GM19397 (cell line): Measurements from ENCODE around the gene BCAM.

Experiments
- ATAC-seq: cut with Tn5 transposase; IDR thresholded peaks from one replicate; pipeline ENCODE4 v1.9.1; 2021; ENCODE audit warnings: mild to moderate bottlenecking, moderate library complexity; ENCODE audit not compliant: unreplicated experiment

BCAM gene

GRCh38 chr19:44788971-44789370 lies 19.9 kb upstream of the BCAM start:
- no peak for ATAC-seq

- ATAC-seq, result no peak
Observed at GRCh38 chr19:44789943-44790483, 18.9 kb upstream of the BCAM start.

- no peak for ATAC-seq
Observed at GRCh38 chr19:44792281-44792680, 16.6 kb upstream of the BCAM start.

- ATAC-seq, result no peak
Observed at GRCh38 chr19:44794610-44795009, 14.3 kb upstream of the BCAM start.

GRCh38 chr19:44795398-44795987 lies 13.4 kb upstream of the BCAM start:
- no peak for ATAC-seq

- no peak for ATAC-seq
Observed at GRCh38 chr19:44796701-44797115, 12.2 kb upstream of the BCAM start.

GRCh38 chr19:44799627-44800346 lies 9.1 kb upstream of the BCAM start:
- no peak for ATAC-seq

GRCh38 chr19:44800461-44800860 lies 8.4 kb upstream of the BCAM start:
- peak; percentile 58 for ATAC-seq

- ATAC-seq, result no peak
Observed at GRCh38 chr19:44803442-44804428, 5.2 kb upstream of the BCAM start.

- no peak for ATAC-seq
Observed at GRCh38 chr19:44806291-44806690, 2.6 kb upstream of the BCAM start.

GRCh38 chr19:44807162-44807561 lies 1.7 kb upstream of the BCAM start:
- ATAC-seq, result no peak

- no peak for ATAC-seq
Observed at GRCh38 chr19:44807652-44808462, 1.0 kb upstream of the BCAM start.

- no peak for ATAC-seq
Observed at GRCh38 chr19:44809577-44810233, 802 bp downstream of the BCAM start.

GRCh38 chr19:44810234-44811121 lies 1.6 kb downstream of the BCAM start:
- no peak for ATAC-seq

- no peak for ATAC-seq
Observed at GRCh38 chr19:44811122-44811419, 2.2 kb downstream of the BCAM start.

GRCh38 chr19:44812142-44812718 lies 3.3 kb downstream of the BCAM start:
- no peak for ATAC-seq

GRCh38 chr19:44813070-44813840 lies 4.4 kb downstream of the BCAM start:
- no peak for ATAC-seq

GRCh38 chr19:44813841-44814470 lies 5.1 kb downstream of the BCAM start:
- no peak for ATAC-seq
